ENCODE data around the gene LRP8.

- TF ChIP-seq, protein P1, sequence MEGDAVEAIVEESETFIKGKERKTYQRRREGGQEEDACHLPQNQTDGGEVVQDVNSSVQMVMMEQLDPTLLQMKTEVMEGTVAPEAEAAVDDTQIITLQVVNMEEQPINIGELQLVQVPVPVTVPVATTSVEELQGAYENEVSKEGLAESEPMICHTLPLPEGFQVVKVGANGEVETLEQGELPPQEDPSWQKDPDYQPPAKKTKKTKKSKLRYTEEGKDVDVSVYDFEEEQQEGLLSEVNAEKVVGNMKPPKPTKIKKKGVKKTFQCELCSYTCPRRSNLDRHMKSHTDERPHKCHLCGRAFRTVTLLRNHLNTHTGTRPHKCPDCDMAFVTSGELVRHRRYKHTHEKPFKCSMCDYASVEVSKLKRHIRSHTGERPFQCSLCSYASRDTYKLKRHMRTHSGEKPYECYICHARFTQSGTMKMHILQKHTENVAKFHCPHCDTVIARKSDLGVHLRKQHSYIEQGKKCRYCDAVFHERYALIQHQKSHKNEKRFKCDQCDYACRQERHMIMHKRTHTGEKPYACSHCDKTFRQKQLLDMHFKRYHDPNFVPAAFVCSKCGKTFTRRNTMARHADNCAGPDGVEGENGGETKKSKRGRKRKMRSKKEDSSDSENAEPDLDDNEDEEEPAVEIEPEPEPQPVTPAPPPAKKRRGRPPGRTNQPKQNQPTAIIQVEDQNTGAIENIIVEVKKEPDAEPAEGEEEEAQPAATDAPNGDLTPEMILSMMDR (IDR thresholded peaks at IDR 0.05), result no peak
- no peak for TF ChIP-seq EZH2 (IDR thresholded peaks at IDR 0.05; ENCODE audit: borderline replicate concordance, insufficient read depth, low read depth, low read length, poor library complexity, severe bottlenecking)
Observed at GRCh38 chr1:53328009-53328461, at the start of gene LRP8.

All from B cell (primary cell).